Mucosa of descending colon (tissue), 3 donors: Measurements from ENCODE around the gene TULP4. TPM values are rescaled to one million over a fixed set of nuclear protein-coding genes. Genes with fewer than 3 reads are reported as not detected.

ENCODE experiments used
- ATAC-seq: fragments of 200-7000 bp; cut with Tn5 transposase; one replicate; pipeline ENCODE4 v1.9.1; 2020; ENCODE audit warnings: mild to moderate bottlenecking, moderate library complexity
- DNase-seq, 3 donors: peaks; one replicate each; pipeline ENCODE4 v3.0.0-alpha.2; 2020
- H3K36me3 ChIP-seq: fragments of 200-600 bp; one replicate; pipeline ENCODE4 v1.8.0; 2021; ENCODE audit warnings: low read depth, mild to moderate bottlenecking
- H3K4me1 ChIP-seq: fragments of 200-600 bp; one replicate; pipeline ENCODE4 v1.8.0; 2021; ENCODE audit warnings: low read depth, mild to moderate bottlenecking
- H3K4me3 ChIP-seq: fragments of 200-600 bp; one replicate; pipeline ENCODE4 v1.8.0; 2021; ENCODE audit warnings: mild to moderate bottlenecking
- H3K9me3 ChIP-seq: fragments of 200-600 bp; one replicate; pipeline ENCODE4 v1.8.0; 2021; ENCODE audit warnings: mild to moderate bottlenecking
- intact Hi-C, 2 donors: fragments of 100-400 bp; cut with DNase I in 1 of 2; cut with micrococcal nuclease in 1 of 2; formaldehyde crosslinking; loops; one replicate each; pipeline versions ENCODE4 v1.11.0 to v1.11.1; 2022; cut with DNase I, micrococcal nuclease
- total RNA-seq, 3 donors: library from RNA; stranded (reverse); fragmentation: NEBNext Ultra II Directional in 2 of 3; extraction: Animal tissue kit (Norgen Biotek cat#: 25700) in 2 of 3; gene quantifications; one replicate each; pipeline versions ENCODE4 v1.2.1 to v1.2.4, GENCODE V29; 2021 to 2023
- TF ChIP-seq, protein P1 (sequence below): fragments of 200-600 bp; IDR thresholded peaks from one replicate; pipeline ENCODE4 v1.8.0; 2022; ENCODE audit warnings: antibody characterized with exemption, mild to moderate bottlenecking
- donor health status: DM: no; HTN: no; CAD: no; lungs with moderate emphysema.
- donor health status: DM: no; HTN: no; CAD: no.
- donor health status: DM: no; HTN: yes; CAD: no.

Gene TULP4
- total RNA-seq, 3 donors from 2014 or later = 70.4 to 122 (median 83.6) TPM

DNA sequence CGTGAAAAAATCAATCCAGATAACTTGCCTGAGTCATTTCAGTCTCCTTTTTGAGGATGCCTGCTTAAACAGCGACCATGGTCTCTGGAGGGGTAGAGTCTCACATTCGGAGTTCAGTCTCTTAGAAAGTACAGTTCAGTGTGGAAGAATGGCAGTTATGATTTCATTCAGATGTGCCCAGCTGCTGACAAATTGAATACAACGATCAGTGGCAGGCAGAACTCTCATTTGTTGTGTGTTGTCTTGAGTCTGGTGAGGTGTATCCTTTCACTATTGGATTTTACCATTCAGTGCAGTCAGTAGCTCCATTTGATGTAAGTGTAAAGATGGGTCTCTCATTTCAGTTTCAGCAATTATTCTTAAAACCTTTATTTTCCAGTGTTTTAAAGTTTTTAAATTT, 639 bp upstream of the TULP4 start:
- peaks cover 2% of the 10 kb centered on the region for H3K9me3 ChIP-seq
- TF ChIP-seq, protein P1, sequence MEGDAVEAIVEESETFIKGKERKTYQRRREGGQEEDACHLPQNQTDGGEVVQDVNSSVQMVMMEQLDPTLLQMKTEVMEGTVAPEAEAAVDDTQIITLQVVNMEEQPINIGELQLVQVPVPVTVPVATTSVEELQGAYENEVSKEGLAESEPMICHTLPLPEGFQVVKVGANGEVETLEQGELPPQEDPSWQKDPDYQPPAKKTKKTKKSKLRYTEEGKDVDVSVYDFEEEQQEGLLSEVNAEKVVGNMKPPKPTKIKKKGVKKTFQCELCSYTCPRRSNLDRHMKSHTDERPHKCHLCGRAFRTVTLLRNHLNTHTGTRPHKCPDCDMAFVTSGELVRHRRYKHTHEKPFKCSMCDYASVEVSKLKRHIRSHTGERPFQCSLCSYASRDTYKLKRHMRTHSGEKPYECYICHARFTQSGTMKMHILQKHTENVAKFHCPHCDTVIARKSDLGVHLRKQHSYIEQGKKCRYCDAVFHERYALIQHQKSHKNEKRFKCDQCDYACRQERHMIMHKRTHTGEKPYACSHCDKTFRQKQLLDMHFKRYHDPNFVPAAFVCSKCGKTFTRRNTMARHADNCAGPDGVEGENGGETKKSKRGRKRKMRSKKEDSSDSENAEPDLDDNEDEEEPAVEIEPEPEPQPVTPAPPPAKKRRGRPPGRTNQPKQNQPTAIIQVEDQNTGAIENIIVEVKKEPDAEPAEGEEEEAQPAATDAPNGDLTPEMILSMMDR = no peak
- no peak overlapping the region for H3K4me3 ChIP-seq
- H3K4me1 ChIP-seq = no peaks in the 10 kb centered on the region
- H3K36me3 ChIP-seq = no peaks in the 10 kb centered on the region
- no peak for ATAC-seq
- intact Hi-C loops = no loop called here
- DNase-seq = no peak

DNA sequence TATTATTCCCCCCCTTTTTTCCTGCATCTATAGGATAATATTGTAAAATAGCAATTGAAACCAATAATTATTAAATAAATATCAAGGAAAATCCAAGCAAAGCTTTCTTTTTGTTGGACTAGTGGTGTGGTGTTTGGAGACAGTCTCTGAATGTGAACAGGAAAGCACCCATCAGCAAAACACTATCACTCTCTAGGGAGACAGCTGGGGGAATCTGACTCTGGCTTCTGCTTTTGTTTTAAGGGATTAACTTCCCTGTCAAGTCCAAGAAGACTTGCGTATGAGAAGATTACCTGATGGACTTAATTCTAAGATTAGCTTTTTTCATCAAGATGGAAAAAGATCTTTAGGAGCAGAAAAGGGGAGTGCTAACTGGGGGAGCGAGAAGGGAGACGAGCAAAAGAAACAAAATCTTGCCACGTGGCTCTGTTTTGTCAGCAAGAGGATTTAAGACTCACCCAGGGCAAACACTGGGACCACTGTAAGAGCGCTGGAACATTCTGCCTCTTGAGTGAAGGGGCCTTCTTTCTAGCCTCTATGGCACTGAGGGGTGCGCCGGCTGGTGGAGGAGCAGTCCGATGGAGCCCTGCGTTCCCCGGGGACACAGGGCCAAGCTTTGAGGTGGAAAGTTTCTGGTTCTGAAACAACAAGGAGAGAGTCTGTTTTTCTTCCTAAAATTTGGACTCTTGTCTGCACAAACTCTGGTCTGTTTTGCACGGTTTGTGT, 570 bp downstream of the TULP4 start:
- TF ChIP-seq, protein P1 = no peak
- Histone ChIP-seq H3K4me1 (no peaks in the 10 kb centered on the region), H3K9me3 (peaks cover 4% of the 10 kb centered on the region), H3K36me3 (no peaks in the 10 kb centered on the region), H3K4me3 (no peak overlapping the region)
- no peak for DNase-seq
- intact Hi-C loops = no loop called here
- ATAC-seq = no peak

DNA sequence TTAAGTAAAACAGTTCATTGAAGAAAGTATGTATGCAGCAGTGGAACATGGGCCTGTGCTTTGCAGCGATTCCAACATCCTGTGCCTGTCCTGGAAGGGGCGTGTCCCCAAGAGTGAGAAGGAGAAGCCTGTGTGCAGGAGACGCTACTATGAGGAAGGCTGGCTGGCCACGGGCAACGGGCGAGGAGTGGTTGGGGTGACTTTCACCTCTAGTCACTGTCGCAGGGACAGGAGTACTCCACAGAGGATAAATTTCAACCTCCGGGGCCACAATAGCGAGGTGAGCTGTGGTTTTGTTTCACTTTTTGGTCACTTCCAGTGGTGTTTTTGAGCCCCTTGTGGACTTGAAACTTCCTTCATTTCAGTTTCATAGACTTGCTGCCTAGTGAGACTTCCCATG, 1.7 kb downstream of the TULP4 start:
- TF ChIP-seq, protein P1 = no peak
- Histone ChIP-seq H3K9me3 (peaks cover 4% of the 10 kb centered on the region), H3K4me3 (no peak overlapping the region), H3K4me1 (no peaks in the 10 kb centered on the region), H3K36me3 (no peaks in the 10 kb centered on the region)
- DNase-seq (no peak), ATAC-seq (peak; percentile 23)
- intact Hi-C loops = no loop called here

DNA sequence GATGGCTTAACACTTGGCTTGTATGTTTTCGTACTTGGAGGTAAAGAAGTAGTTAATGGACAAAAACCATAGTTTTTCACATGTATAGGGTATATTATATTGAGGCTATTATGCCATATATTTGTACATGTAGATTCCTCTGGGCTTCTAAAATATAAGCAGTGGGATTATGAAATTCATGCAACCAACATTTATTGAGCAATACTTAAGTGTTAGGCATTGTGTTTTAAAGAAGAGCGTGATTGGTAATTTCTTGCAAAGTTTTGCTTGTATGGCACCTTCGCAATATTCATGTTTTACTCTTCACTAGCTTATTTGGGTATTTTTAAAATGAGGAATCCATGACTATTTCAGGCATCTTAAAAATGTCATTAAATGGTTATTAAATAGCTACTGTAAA, 2.5 kb downstream of the TULP4 start:
- no peak overlapping the region for H3K4me3 ChIP-seq
- TF ChIP-seq, protein P1 = no peak
- intact Hi-C loops = no loop called here
- no peaks in the 10 kb centered on the region for H3K4me1 ChIP-seq
- no peaks in the 10 kb centered on the region for H3K36me3 ChIP-seq
- peaks cover 4% of the 10 kb centered on the region for H3K9me3 ChIP-seq
- DNase-seq (no peak), ATAC-seq (no peak)

DNA sequence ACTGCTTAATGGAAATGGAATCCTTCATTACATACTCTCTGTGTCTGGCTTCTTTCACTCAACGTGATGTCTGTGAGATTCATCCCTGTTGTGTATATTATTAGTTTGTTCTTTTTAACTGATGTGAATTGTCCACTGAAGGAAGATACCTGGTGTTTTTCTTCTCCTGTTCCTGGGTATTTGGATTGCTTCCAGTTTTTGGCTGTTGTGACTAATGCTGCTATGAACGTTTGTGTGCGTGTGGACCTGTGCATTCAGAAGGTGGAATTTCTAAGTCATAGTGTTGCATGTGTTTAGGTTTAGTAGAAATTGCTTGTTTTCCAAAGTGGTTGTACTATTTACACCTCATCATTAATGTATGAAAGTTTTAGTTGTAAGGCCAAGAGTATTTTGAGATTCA, 3.8 kb downstream of the TULP4 start:
- DNase-seq (no peak), ATAC-seq (no peak)
- intact Hi-C loops = no loop called here
- no peaks in the 10 kb centered on the region for H3K36me3 ChIP-seq
- H3K4me1 ChIP-seq = no peaks in the 10 kb centered on the region
- TF ChIP-seq, protein P1 = no peak
- H3K4me3 ChIP-seq = no peak overlapping the region
- H3K9me3 ChIP-seq = peaks cover 4% of the 10 kb centered on the region
